DMS53 treated with DMSO at 0.1 percent for 48 hours (cell line): ENCODE measurements around the gene PDLIM5.
A peak's percentile ranks its signal among the peaks of the same experiment; 100 is the strongest.
"Not testable (repeated sequence)": the region's sequence is repeated elsewhere in the genome, so short reads cannot be mapped to it uniquely, and the experiment has no call there.

Experiments
- DNase-seq: peaks from one replicate; lab custom pipeline; 2025; ENCODE audit not compliant: unreplicated experiment; lab: John Stamatoyannopoulos, UW

The PDLIM5 gene, protein sequence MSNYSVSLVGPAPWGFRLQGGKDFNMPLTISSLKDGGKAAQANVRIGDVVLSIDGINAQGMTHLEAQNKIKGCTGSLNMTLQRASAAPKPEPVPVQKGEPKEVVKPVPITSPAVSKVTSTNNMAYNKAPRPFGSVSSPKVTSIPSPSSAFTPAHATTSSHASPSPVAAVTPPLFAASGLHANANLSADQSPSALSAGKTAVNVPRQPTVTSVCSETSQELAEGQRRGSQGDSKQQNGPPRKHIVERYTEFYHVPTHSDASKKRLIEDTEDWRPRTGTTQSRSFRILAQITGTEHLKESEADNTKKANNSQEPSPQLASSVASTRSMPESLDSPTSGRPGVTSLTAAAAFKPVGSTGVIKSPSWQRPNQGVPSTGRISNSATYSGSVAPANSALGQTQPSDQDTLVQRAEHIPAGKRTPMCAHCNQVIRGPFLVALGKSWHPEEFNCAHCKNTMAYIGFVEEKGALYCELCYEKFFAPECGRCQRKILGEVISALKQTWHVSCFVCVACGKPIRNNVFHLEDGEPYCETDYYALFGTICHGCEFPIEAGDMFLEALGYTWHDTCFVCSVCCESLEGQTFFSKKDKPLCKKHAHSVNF

GRCh38 chr4:94451695-94452475 lies at the start of gene PDLIM5:
PDLIM5 (plus strand) TSS chr4:94451942; CDS start chr4:94455289, 3,347 bp downstream.
- peak; percentile 53 for DNase-seq

DNA sequence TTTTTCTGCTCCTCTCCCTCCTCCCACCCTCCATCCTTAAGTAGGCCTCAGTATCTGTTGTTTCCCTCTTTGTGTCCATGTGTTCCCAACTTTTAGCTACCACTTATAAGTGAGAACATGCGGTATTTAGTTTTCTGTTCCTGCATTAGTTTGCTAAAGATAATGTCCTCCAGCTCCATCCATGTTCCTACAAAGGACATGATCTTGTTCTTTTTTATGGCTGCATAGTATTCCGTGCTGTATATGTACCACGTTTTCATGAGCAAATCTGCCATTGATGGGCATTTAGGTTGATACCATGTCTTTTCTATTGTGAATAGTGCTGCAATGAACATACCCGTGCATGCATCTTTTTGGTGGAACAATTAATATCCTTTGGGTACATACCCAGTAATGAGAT lies 49.3 kb upstream of the PDLIM5 start:
- DNase-seq = not testable (repeated sequence)

DNA sequence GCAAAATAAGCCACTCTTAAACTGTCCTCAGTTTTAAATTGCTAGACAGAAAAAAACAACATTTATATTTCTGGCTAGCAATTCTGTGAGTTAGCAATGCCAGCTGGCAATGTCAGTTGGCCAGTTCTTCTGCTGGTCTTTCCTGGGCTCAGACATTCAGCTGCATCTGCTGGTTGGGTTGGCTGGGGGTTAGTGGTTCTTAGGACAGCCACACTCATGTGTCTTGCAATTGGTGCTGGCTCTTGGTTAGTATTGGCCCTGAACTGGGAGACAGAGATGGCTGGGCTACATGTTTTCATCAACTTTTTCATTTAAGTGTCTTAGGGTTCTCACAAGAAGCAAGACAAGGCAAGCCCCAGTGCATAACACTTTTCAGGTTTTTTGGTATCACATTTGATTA lies 48.0 kb upstream of the PDLIM5 start:
- DNase-seq = no peak

DNA sequence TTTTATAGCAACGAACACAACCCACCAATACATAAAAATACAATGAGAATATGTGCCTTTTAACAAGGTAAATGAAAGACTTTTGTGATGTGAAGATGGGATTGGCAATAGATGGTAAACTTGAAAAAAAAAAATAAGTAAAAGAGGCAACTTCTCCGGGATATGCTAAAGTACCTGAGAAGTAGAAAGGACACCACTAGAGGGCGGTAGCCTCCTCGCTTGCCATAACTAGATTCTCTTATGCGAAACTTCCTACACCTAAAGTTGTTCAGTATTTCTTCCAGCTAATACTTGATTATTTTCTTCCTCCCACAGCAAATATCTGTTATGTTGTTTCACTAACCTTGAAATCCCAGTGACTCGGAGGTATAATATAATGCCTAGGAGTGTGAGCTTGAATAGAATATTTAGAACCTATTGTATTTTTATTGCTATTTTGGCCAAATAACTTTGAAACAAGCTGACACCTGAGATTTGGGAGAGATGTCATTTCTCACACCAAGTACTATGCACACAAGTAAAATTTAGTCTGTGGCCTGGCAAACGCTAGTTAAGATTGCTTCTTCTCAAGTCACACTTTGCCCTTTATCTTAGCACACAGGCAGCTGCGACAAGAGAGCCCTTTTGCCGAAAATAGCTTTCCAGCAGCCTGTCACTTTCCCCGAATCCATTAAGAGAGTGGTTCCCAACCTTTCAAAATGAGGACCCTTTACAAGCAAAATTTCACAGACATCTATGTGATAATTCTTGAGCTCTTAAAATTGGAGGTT lies 44.9 kb upstream of the PDLIM5 start:
- peak; percentile 59 for DNase-seq

GRCh38 chr4:94407846-94408245 lies 43.9 kb upstream of the PDLIM5 start:
- DNase-seq = no peak

GRCh38 chr4:94408549-94409374 lies 43.0 kb upstream of the PDLIM5 start:
- no peak for DNase-seq

DNA sequence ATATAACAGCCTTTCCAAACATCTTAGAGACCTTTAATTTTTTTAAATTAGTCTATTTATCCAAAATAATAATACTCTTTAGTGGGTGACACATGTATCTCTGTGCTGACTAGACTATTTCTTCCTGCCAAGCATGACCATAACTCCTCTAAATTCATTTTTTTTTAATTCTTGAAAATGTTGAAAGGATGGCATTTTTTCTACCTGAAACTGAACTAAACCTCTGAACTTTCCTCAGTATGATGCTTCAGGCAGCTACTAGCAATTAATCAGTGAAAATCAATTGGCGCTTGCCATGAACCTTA lies 42.4 kb upstream of the PDLIM5 start:
- DNase-seq = no peak

GRCh38 chr4:94409962-94410361 lies 41.8 kb upstream of the PDLIM5 start:
- DNase-seq = no peak

DNA sequence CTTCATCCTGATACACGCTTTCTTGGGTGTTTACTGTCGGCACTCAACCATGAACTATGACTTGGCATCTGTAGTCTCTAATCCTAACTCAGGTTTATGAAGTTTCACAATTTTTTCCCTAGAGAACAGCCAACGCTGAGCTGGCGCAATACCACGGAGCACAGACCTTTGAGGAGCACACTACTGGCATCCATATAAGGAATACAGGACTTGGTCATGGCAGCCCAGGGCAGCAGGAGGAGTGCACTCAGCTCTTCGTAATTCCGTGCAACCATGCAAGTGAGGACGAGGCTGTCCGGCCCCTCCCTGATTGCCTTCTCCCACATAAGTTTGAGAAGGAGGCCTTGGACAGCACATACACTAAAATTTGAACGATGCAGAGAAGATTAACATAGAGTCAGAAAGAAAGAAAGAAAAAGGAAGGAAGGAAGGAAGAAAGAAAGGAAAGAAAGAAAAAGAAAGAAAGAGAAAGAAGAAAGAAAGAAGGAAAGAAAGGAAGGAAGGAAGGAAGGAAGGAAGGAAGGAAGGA lies 41.0 kb upstream of the PDLIM5 start:
- DNase-seq = peak; percentile 75

DNA sequence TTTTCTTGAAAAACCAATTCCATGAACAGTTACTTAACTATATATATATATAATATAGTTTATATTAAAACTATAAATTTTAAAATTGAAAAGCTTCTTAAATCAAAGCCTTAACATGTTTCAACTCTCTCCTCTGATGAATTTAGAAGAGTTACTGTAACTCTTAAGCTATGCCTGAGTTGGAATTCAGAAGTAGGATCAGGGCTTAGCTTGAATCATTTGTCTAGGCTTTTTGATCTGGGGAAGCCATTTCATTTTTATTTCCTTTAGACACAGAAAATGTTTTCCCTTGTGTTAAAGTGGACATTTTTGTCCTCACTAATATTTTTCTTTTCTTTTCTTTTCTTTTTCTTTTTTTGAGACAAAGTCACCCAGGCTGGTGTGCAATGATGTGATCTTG lies 40.4 kb upstream of the PDLIM5 start:
- DNase-seq = no peak

DNA sequence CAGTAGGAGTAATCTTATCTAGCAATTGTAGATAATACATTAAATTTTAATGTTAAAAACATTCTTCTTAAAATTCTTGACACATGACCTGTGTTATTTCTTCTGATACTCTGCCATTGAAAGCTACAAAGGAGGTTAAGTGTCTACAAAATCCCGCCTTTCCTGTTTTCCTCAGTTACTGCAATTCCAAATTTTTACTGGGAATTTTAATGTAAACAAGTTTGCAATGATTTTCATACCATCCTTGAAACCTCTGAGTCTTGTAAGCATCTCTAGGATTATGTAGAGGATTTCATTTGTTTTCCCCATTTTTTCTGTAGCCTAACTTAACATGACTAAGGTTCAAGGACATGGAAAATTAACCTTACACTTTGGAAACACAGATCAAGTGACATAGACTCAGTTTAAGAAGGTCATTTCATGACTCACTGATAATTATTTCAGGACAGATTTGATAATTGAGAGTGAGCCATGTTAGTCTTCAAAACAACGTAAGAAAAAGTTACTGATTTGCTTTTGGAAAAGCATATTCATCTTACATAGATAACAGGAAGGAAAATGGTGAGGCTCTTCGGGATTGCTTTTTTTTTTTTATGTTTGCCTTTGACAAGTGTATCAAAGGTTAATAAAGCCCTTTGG lies 39.6 kb upstream of the PDLIM5 start:
- DNase-seq = no peak

DNA sequence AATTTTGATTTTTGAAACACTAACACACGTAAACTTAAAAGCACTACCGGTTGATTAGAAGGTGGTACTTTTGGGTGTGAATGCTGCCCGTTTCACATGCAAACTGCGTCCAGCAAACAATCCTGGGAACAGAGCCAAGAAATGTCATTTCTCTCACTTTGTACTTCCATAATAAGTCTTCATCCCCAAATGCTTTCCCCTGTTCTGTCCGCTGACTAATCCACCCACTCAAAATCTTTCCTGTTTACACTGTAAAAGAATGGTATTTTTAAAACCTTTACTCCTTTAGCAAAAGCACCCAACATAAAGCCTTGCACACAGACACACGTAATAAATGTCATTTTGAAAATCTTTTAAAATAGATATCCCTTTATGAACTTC lies 39.1 kb upstream of the PDLIM5 start:
- peak; percentile 20 for DNase-seq

DNA sequence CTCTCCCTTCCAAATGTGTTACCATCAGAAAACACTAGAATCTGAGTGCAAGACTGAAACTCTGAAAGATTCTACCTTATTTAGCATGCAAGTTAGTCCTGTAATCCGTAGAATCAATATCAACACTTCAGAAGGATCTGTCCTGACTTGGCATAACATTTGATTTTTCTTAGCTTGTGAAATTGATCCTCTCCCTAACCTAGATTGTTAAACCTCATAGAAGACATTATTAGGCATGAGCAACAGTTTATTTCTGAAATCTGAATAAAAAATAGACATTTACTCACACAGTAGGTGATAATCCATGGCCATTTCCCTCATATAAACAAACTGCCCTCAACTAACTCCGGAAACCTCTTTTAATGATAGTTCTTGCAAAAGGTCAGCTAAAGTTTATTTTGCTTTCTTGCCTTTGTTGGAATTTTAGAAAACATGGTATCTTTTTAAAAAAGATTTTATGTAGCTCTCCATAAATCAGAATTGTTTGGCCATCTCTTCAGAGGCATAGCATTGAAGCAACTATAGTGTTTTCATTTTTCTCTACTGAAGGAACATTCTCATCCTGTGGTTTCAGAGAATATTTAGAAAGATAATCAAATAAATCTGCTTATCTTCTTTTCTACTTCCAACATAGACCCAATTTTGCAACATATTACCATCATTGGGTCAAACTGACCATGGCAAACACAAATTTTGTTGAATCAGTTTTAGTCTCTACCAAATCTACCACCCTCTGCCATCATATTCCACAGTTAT lies 38.5 kb upstream of the PDLIM5 start:
- no peak for DNase-seq

DNA sequence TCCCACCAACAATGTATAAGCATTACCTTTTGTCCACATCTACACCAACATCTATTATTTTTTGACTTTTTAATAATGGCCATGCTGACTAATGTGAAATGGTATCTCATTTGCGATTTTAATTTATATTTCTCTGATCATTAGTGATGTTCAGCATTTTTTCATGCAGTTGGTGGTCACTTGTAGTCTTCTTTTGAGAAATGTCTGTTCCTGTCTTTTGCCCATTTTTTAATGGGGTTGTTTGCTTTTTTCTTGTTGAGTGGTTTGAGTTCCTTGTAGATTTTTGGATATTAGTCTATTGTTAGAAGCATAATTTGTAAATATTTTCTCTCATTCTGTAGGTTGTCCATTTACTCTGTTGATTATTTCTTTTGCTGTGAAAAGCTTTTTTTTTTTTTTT lies 36.8 kb upstream of the PDLIM5 start:
- no peak for DNase-seq

DNA sequence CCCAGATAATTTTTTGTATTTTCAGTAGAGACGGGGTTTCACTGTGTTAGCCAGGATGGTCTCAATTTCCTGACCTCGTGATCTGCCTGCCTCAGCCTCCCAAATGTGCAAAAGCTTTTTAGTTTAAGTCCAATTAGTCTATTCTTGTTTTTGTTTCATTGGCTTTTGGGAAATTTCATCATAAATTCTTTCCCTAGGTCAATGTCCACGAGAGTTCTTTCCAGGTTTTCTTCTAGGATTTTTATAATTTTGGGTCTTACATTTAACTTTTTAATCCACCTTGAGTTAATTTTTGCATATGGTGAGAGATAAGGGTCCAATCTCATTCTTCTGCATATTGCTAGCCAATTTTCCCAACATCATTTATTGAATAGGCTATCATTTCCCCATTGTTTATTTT lies 36.3 kb upstream of the PDLIM5 start:
- DNase-seq = no peak

DNA sequence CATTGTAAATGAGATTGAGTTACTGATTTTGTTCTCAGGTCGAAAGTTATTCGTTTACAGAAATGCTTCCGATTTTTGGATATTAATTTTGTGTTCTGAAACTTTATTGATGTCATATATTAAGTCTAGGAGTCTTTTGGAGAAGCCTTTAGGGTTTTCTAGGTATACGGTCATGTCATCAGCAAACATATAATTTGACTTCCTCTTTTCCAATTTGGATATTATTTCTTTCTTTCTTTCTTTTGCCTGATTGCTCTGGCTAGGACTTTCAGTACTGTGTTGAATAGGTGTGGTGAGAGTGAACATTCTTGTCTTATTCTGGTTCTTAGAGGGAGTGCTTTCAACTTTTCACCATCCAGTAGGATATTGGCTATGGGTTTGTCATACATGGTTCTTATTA lies 35.4 kb upstream of the PDLIM5 start:
- DNase-seq = no peak

DNA sequence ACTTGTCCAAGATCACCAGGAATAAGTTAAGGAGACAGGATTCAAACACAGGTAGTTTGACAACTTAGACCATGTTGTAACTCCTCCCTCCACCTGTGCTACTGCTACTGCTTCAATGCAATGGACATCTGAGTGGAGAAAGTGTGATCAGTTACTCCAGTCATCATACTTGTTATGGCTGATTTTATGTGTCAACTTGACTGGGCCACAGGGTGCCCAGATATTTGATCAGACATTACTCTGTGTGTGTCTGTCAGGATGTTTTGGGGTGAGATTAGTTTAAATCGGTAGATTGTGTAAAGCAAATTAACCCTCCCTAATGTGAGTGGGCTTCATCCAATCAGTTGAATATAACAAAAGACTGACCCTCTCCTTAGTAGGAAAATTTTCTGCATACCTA lies 34.8 kb upstream of the PDLIM5 start:
- no peak for DNase-seq

DNA sequence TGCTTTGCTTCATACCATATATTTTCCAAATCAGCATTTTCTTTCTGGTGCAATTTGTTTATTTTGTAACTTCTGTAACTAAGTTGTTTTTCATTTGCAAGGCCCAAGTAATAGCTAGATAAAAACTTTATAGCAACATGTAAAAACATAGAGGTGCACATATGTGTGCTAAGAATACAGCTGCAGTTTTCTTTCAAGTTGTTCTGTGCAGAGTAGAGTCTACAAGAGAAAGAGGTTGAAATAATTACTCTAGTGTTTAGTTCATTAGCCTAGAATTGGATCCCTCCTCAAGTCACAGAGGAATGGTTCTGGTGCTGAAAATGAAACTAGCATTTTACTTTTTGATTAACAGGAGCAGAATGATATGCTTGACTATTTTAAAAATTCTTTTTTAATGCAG lies 32.2 kb upstream of the PDLIM5 start:
- no peak for DNase-seq

DNA sequence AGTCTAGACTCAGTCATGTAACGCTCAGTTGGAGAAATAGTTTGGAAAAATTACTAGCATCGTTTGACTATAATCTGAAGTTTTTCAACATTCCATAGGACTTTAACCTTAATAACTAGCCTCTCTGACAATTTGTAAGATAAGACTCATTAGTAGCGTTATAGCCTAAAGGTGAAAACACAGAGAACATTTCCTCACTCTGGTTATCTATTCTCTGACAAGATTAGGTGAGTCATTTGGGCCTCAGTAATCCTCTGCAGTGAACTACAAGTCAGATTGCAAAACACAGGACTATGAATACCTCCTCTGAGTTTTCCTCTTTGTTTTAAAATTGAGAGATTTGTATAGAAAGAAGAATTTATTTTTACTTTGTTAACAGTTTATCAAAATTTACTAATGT lies 31.8 kb upstream of the PDLIM5 start:
- no peak for DNase-seq
